Neural progenitor cell (in vitro differentiated cells): ENCODE data around the gene UBIAD1.

ENCODE experiments used
- CTCF ChIP-seq: fragments of 200-600 bp; sonication (generic); IDR thresholded peaks from 2 replicates; pipeline ENCODE4 v1.5.1; 2017; ENCODE audit warnings: antibody characterized with exemption, mild to moderate bottlenecking
- EZH2 ChIP-seq: fragments of 200-600 bp; sonication (generic); IDR thresholded peaks from 2 replicates; pipeline ENCODE4 v1.6.1; 2017; ENCODE audit warnings: antibody characterized with exemption, mild to moderate bottlenecking, moderate library complexity
- EZH2phosphoT487 ChIP-seq: fragments of 200-600 bp; sonication (generic); IDR thresholded peaks from 2 replicates; pipeline ENCODE4 v1.6.1; 2017; ENCODE audit warnings: antibody characterized with exemption

DNA sequence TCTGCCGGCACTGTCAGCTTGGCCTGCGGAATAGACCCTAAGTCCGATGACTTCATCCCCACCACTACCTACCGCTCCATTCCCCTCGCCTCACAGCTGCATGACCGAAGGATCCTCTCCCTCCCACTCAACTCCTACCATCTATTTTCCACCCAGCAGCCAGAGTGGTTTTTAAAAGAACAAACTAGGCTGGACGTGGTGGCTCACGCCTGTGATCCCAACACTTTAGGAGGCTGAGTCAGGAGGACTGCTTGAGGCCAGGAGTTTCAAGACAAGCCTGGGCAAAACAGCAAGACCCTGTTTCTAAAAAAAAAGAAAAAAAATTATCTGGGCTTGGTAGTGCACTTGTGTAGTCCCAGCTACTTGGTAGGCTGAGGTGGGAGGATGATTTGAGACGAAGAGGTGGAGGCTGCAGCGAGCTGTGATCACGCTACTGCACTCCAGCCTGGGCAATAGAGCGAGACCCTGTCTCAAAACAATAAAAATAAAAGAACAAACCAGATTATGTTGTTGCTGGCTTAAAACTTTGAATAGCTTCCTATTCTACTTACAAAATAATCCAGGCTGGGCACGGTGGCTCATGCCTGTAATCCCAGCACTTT, 59.0 kb downstream of the UBIAD1 start:
- no peak for TF ChIP-seq CTCF
- TF ChIP-seq EZH2, result no peak
- no peak for TF ChIP-seq EZH2phosphoT487
